ENCODE data around the gene FAM24B.
"Not testable (repeated sequence)": the region's sequence is repeated elsewhere in the genome, so short reads cannot be mapped to it uniquely, and the experiment has no call there.

The FAM24B gene

GRCh38 chr10:122879339-122880273 is at the start of gene FAM24B:
FAM24B (minus strand) TSS chr10:122879581; CDS start chr10:122850515, 29,066 bp downstream.
- DNase-seq: peak; percentile 96

- DNase-seq: no peak
These were observed 36.3 kb upstream of the FAM24B start for GRCh38 chr10:122915700-122916099.

- DNase-seq: peak; percentile 54
These were observed 32.6 kb upstream of the FAM24B start for GRCh38 chr10:122911889-122912484.

GRCh38 chr10:122910310-122910709 is 30.9 kb upstream of the FAM24B start, which contains the start of gene FAM24A:
FAM24A (plus strand) TSS chr10:122910610; CDS start chr10:122911635, 1,025 bp downstream.
- DNase-seq: no peak

GRCh38 chr10:122903861-122904260 is 24.5 kb upstream of the FAM24B start:
- not testable (repeated sequence) for DNase-seq

GRCh38 chr10:122894261-122894944 is 15.0 kb upstream of the FAM24B start:
- DNase-seq: no peak

- DNase-seq: no peak
These were observed 4.8 kb upstream of the FAM24B start for GRCh38 chr10:122884166-122884565.

GRCh38 chr10:122882766-122883165 is 3.4 kb upstream of the FAM24B start:
- DNase-seq: no peak

GRCh38 chr10:122878799-122879338 is 512 bp downstream of the FAM24B start:
- DNase-seq: no peak

- DNase-seq: no peak
These were observed 2.1 kb downstream of the FAM24B start for GRCh38 chr10:122877264-122877663.

- no peak for DNase-seq
These were observed 2.9 kb downstream of the FAM24B start for GRCh38 chr10:122876467-122876855.

- DNase-seq: no peak
These were observed 3.4 kb downstream of the FAM24B start for GRCh38 chr10:122875843-122876466.

GRCh38 chr10:122871947-122872346 is 7.4 kb downstream of the FAM24B start:
- DNase-seq: not testable (repeated sequence)

GRCh38 chr10:122868768-122869167 is 10.6 kb downstream of the FAM24B start:
- DNase-seq: not testable (repeated sequence)

GRCh38 chr10:122866757-122867482 is 12.5 kb downstream of the FAM24B start:
- DNase-seq: not testable (repeated sequence)

GRCh38 chr10:122864901-122865300 is 14.5 kb downstream of the FAM24B start:
- DNase-seq: no peak

GRCh38 chr10:122864194-122864592 is 15.2 kb downstream of the FAM24B start:
- no peak for DNase-seq

- DNase-seq: no peak
These were observed 15.9 kb downstream of the FAM24B start for GRCh38 chr10:122863216-122864193.

GRCh38 chr10:122861711-122862161 is 17.6 kb downstream of the FAM24B start:
- no peak for DNase-seq

- no peak for DNase-seq
These were observed 19.9 kb downstream of the FAM24B start for GRCh38 chr10:122859527-122859926.
